Hypothalamus (tissue), 51 donors: ENCODE data around the gene MED15.
A peak's percentile ranks its signal among the peaks of the same experiment; 100 is the strongest.

Source experiments
- DNase-seq, 51 donors: peaks; one replicate each; lab custom pipeline; 2025; lab: John Stamatoyannopoulos, UW

The MED15 gene

GRCh38 chr22:20549232-20549841 lies 41.9 kb downstream of the MED15 start:
- peak in 2 of 51 donors; percentile 19 to 23 for DNase-seq

DNA sequence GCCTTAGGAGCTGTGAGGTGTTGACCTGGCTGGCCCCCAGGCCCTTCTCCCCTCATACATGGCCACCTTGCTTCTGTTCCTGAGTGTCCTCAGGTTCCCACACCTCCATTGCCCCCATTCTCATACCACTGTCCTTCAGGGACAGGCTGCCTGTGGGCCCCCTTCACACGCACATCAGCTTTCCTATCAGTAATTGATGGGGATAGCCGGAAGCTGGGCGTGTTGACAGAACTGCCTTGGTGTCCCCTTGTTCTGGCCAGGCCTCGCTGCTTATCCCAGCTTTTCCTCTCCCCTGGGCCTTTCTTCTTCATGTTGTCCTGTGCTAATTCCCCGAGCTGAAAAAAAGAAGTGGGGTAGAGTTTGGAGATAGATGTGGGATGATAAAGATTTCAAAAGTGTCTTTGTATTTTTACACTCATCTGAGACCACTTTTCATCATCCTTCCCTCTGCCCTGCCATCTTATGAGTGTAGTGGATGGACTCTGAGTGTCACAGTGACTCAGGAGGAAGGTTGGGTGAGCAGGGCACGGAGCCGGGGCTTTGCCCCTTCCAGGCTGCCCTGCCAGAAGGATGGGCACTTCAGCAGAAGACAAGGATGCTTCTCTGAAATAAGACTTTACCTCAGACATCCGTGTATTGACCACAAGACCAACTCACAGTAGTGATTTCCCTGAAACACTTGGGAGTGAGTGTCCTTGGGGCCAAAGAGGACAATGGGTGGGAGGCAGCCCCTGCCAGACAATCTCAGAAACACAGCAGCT lies 42.8 kb downstream of the MED15 start:
- DNase-seq = no peak

DNA sequence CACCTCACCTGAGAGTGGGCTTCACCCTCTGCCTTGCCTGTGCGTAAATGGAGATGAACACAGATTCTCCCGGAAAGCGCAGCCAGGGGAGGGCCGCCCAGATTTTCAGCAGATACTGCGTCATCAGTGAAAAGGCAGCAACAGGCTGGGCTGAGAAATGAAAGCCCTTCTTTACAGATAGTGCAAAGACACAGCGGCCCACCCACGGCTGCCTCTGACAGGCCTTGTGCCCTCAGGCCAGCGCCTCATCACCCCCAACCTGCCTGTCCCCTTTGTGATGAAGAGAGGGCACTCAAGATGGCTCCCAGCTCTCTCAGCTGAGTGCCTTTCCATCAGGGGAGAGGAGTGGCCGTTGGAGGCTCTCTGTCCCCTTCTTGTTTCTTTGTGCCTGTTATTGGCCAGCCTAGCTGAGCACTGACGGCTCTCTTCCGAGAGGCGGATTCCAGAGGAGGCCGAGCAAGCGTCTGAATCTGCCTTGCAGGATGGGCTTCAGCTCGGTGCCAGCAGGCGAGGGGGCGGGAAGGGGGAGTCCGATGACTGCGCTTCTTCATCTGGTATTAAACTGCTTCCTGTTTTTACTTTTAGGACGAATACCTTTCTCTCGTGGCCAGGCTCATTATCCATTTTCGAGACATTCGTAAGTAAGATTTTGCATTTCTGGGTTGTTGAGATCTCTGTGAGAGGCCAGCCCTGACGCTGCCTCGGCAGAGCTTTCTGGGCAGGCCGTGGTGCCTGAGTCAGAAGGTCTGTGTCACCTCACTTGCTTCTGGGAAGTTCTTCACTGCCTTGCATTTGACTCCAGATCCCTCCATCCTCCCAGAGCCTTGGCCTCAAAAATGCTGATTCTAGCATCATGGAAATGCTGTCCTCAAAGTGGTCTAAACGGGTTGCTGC lies 43.7 kb downstream of the MED15 start:
- peak in 30 of 51 donors; percentile 21 to 77 (median 52) for DNase-seq

DNA sequence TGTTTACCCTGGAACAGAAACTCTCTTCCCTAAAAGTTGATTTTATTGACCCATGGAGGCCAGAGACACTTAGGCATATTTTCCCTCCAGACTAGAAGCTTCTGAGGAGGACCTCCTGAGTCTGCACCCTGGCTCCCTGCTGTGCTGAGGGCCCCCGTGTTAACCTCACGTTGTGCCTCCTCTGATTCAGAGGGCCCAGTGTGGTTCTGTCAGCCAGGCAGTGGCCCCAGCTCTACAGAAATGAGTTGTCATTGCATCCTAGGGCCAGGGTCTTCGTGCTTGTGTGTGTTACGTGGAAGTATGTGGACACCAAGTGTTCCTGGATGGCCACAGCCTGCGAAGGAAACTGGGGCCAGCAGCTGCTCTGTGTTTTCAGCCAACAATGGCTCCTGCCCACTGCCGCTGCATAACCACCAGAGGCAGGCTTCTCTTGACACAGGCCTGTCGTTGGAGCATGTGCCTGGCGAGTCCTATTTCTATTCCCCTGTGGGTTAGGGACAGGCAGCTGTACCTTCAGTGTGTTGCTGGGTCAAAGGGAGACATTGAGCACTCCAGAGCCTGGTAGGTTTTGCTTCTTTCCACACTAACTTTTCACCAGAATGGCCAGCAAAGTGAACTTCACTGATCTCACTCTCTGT lies 44.5 kb downstream of the MED15 start:
- peak in 21 of 51 donors; percentile 26 to 70 (median 51) for DNase-seq

DNA sequence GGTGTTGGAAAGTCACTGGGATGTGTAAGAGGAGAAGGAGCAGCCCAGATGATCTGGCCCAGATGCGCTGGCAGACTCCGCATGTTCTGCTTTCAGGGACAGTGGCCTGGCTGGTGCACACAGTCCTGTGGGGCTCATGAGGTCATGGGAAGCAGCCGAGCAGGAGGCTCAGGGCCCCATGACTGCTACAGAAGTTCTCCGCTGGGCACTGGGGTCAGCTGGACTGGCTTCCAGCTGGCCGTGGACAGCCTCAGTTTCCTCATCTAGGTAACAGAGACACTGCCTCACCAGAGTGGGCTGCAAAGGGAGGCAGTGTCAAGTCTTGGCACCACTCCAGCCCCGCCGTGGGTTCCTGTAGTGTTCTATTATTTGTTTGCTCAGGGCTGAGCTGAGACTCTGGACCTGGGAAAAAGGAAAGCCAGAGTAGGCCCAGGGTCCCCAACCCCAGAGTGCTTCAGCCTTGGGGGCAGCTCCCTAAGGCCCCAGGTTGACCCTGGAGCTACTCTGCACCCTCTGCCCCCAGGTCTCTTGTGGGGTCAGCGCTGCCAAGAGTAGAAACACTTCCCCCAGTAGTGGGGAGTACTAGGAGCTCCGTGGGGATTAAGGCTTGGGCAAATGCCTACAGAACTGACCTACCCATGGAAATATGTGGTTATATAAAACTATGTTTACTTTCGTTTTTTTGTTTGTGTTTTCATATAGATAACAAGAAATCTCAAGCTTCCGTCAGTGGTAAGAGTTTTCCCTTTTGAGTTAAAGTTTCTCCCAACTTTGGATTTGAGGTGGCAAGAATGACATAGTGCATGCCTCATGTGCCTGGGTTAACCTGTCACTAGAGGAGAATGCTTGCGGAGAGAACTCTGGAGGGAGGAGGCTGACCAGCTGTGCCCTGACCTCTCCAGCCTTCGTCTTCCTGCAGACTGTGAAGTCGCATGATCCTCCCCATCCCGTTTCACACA lies 45.3 kb downstream of the MED15 start:
- peak in 27 of 51 donors; percentile 27 to 68 (median 47) for DNase-seq

DNA sequence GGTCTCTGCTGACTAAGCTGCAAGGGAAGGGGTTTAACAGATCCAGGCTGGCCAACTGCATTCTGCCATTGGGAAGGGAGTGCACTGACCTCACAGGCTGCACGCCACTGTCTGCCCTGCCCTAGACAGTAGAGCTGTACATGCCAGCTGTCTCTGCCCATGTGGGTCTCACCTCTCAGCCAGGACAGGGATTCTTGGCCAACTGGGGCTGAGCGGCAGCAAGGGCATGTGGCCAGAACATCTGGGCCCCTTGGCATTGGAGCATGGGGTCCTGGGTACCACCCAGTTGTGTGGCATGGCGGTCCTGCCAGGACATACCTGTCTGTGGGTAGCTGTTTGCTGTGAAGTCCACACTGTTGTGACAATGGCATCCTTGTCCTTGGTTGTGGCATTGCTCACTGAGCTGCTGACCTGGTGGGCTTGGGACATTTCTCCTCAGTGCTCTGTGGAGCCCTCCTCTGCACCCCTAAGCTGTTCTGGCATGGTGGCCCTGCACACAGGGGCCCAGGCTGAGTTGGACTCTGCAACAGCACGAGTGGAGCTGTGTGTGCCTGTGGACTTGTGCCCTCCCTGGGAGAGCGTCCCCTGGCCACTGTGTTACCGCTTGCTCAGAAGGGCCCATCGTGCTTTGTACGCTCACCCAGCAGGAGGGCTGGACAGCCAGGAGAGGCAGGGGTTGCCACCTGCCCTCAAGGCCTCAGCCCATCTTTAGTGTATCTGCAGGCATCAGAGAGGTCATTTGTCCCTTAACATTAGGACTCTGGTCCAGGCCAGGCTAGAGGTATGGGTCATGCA lies 46.7 kb downstream of the MED15 start:
- no peak for DNase-seq

DNA sequence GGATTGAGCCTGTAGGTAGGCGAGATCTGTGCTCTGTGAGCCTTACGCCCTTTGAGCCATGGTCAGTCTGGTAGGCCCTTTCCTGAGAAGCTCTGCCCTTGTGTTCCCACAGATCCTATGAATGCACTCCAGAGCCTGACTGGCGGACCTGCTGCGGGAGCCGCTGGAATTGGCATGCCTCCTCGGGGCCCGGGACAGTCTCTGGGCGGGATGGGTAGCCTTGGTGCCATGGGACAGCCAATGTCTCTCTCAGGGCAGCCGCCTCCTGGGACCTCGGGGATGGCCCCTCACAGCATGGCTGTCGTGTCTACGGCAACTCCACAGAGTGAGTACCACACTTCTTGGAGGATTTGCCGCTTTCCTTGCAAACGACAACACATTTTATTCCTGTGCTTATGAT lies 47.4 kb downstream of the MED15 start:
- DNase-seq = no peak

DNA sequence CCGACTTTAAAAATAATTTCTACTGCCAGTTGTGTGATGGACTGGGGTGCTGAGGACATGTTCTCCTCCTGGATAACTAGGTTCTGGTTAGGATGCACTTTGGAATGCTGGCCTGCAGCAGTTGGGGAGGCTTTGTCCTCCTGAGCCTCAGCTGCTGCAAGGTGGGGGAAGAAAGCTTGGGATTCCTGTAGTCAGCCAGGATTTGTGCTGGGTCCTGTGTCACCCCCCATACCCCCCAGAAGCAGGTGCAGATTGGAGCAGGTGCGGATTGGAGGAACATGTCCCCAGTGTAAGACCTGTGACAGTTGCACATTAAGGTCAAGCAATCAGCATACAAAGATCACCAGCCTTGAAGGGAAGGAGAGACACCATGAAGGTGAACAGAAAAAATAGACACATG lies 51.1 kb downstream of the MED15 start:
- DNase-seq = no peak

DNA sequence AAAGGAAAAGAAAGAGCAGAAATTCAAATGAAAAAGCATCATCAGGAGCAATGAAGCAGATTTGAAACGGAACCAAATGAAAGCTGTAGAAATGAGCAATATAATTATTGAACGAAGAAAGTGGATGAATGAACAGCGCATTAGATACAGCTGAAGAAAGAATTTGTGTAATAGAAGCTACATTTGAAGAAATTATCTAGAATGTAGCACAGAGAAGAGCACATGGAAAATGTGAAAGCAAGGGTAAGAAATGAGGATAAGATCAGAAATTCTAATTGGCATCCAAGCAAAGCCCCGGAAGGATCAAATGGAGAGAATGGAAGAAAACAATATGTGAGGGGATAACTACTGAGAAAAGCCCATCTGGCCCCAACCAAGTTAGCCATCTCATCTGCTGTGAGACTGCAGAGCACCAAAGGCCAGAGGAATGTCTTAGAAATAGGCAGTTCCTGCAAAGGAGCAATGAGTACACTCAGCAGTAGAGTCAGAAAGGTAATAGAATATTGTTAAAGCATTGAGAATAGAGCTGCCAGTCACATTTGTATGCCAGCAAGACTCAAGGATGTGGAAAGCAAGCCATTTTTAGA lies 51.9 kb downstream of the MED15 start:
- no peak for DNase-seq

DNA sequence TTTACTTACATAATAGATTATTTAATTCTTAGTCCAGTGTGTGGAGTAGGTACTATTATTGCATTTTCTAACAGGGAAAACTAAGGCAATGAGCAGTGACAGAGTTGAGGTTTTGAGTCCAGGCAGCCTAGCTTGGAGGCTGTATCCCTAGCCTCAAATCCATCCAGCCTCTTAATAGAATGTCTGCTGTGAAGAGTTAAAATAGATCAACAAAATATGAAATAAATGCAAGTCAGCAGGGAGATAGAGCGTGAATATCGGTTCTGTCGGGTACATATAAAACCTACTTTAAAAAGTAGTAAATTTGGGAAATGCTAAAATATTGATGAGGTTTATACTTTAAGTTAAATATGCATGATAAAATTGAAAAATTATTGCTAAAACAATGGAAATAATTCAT lies 53.3 kb downstream of the MED15 start:
- DNase-seq = no peak

DNA sequence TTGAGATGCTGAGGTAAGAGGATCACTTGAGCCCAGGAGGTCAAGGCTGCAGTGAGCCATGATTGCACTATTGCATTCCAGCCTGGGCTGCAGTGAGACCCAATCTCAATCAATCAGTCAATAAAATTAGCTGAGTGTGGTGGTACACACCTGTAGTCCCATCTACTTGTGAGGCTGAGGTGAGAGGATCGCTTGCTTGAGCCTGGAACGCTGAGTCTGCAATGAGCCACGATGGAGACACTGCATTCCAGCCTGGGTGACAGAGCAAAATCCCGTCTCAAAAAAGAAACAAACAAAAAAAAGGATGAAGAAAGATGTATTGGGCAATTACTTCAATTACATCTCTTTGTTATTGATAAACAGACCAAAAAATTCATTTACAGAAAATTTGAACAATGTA lies 54.5 kb downstream of the MED15 start:
- no peak for DNase-seq

GRCh38 chr22:20562607-20563465 lies 55.4 kb downstream of the MED15 start:
- no peak for DNase-seq

- DNase-seq = no peak
Observed at GRCh38 chr22:20563466-20563906, 56.1 kb downstream of the MED15 start.

- no peak for DNase-seq
Observed at GRCh38 chr22:20563941-20564371, 56.5 kb downstream of the MED15 start.

- no peak for DNase-seq
Observed at GRCh38 chr22:20565079-20565734, 57.8 kb downstream of the MED15 start.

- no peak for DNase-seq
Observed at GRCh38 chr22:20565761-20566160, 58.4 kb downstream of the MED15 start.
